IMR-90 (cell line): ENCODE results near the gene PCSK6. TPM values are rescaled to one million over a fixed set of nuclear protein-coding genes. Genes with fewer than 3 reads are reported as not detected.

ENCODE experiments used
- ATAC-seq: fragments of 200-7000 bp; cut with Tn5 transposase; 2 replicates; pipeline ENCODE4 v1.9.1; 2020; ENCODE audit warnings: low read depth, mild to moderate bottlenecking, moderate library complexity
- BruUV-seq: library from RNA; stranded (reverse); fragments of 400-500 nt; replicated peaks from 2 replicates; lab custom pipeline; 2021; lab: Mats Ljungman, UMichigan
- CTCF ChIA-PET: fragments of 300-600 bp; formaldehyde crosslinking; extraction: SDS; loops from one replicate; lab custom pipeline; 2021; ENCODE audit warnings: antibody characterized with exemption; lab: Yijun Ruan, JAX
- POLR2A ChIA-PET: fragments of 300-600 bp; sonication (Branson Sonifier 250); formaldehyde crosslinking; loops from one replicate; lab custom pipeline; 2022; ENCODE audit warnings: antibody characterized with exemption; ENCODE audit not compliant: unreplicated experiment; lab: Charles Lee
- DNase-seq: peaks from one replicate; pipeline ENCODE4 v3.0.0; 2013
- H2AFZ ChIP-seq: replicated peaks from 2 replicates; pipeline ENCODE3; 2013; ENCODE audit warnings: low read length, mild to moderate bottlenecking; ENCODE audit not compliant: poor library complexity
- H2AK5ac ChIP-seq: 2 replicates; pipeline ENCODE4 v1.6.1; 2013; ENCODE audit warnings: low read depth, low read length, inconsistent platforms
- H2AK9ac ChIP-seq: replicated peaks from 2 replicates; pipeline ENCODE3; 2013; ENCODE audit warnings: mild to moderate bottlenecking, low read depth, low read length, moderate library complexity; ENCODE audit not compliant: poor library complexity
- H2BK120ac ChIP-seq: 2 replicates; pipeline ENCODE4 v1.6.1; 2013; ENCODE audit warnings: low read depth, low read length, inconsistent platforms
- H2BK15ac ChIP-seq: 3 replicates; pipeline ENCODE4 v1.6.1; 2013; ENCODE audit warnings: low read depth, low read length, inconsistent platforms
- H2BK20ac ChIP-seq: 2 replicates; pipeline ENCODE4 v1.6.1; 2013; ENCODE audit warnings: low read depth, mild to moderate bottlenecking, inconsistent platforms, low read length, moderate library complexity
- H2BK5ac ChIP-seq: 2 replicates; pipeline ENCODE4 v1.6.1; 2013; ENCODE audit warnings: mild to moderate bottlenecking, low read depth, low read length, inconsistent platforms; ENCODE audit not compliant: poor library complexity, severe bottlenecking
- H3K14ac ChIP-seq: replicated peaks from 2 replicates; pipeline ENCODE4 v1.6.1; 2013; ENCODE audit warnings: low read depth, low read length, inconsistent platforms
- H3K18ac ChIP-seq: 2 replicates; pipeline ENCODE4 v1.6.1; 2013; ENCODE audit warnings: low read depth, low read length, control low read depth
- H3K23ac ChIP-seq: 2 replicates; pipeline ENCODE4 v1.6.1; 2013; ENCODE audit warnings: low read depth, low read length, inconsistent platforms
- H3K27ac ChIP-seq: 2 replicates; pipeline ENCODE4 v1.5.1; 2013; ENCODE audit warnings: mild to moderate bottlenecking, control low read depth, low read length; ENCODE audit not compliant: insufficient read depth
- H3K27me3 ChIP-seq: 2 replicates; pipeline ENCODE4 v1.6.1; 2013; ENCODE audit warnings: low read length; ENCODE audit not compliant: control insufficient read depth, insufficient read depth
- H3K36me3 ChIP-seq: 2 replicates; pipeline ENCODE4 v1.6.1; 2013; ENCODE audit warnings: low read length, mixed read lengths; ENCODE audit not compliant: control insufficient read depth, insufficient read depth
- H3K4ac ChIP-seq: 2 replicates; pipeline ENCODE4 v1.6.1; 2013; ENCODE audit warnings: low read depth, low read length, inconsistent platforms
- H3K4me1 ChIP-seq: 2 replicates; pipeline ENCODE4 v1.6.1; 2013; ENCODE audit warnings: low read length, mixed read lengths; ENCODE audit not compliant: control insufficient read depth, insufficient read depth
- H3K4me2 ChIP-seq: 2 replicates; pipeline ENCODE4 v1.6.1; 2013; ENCODE audit warnings: low read depth, mild to moderate bottlenecking, control low read depth, low read length, moderate library complexity
- H3K4me3 ChIP-seq: 2 replicates; pipeline ENCODE4 v1.5.1; 2013; ENCODE audit warnings: low read depth, mild to moderate bottlenecking, control low read depth, low read length, moderate library complexity; ENCODE audit not compliant: insufficient read depth
- H3K56ac ChIP-seq: 2 replicates; pipeline ENCODE4 v1.6.1; 2013; ENCODE audit warnings: low read length, inconsistent platforms; ENCODE audit not compliant: insufficient read depth; ENCODE audit errors: extremely low read depth
- H3K79me1 ChIP-seq, 2 experiments: 2 replicates each; pipeline ENCODE4 v1.6.1; 2013; ENCODE audit warnings: low read length in 2 of 2, inconsistent platforms in 1 of 2, low read depth in 1 of 2
- H3K9ac ChIP-seq: 2 replicates; pipeline ENCODE4 v1.6.1; 2013; ENCODE audit warnings: low read depth, low read length, control low read depth
- H3K9me1 ChIP-seq: 2 replicates; pipeline ENCODE4 v1.6.1; 2013; ENCODE audit warnings: low read length, inconsistent platforms; ENCODE audit not compliant: insufficient read depth
- H3K9me3 ChIP-seq: 2 replicates; pipeline ENCODE4 v1.6.1; 2013; ENCODE audit warnings: low read length; ENCODE audit not compliant: control insufficient read depth, insufficient read depth
- H4K20me1 ChIP-seq: 2 replicates; pipeline ENCODE4 v1.6.1; 2013; ENCODE audit warnings: low read length, inconsistent platforms; ENCODE audit not compliant: insufficient read depth
- H4K5ac ChIP-seq: 2 replicates; pipeline ENCODE4 v1.6.1; 2013; ENCODE audit warnings: mild to moderate bottlenecking, low read depth, low read length, control low read depth
- H4K8ac ChIP-seq, 2 experiments: 2 replicates each; pipeline ENCODE4 v1.6.1; 2013; ENCODE audit warnings: low read depth in 2 of 2, low read length in 2 of 2, control low read depth in 1 of 2, inconsistent platforms in 1 of 2
- H4K91ac ChIP-seq: 2 replicates; pipeline ENCODE4 v1.6.1; 2013; ENCODE audit warnings: low read depth, low read length, inconsistent platforms; ENCODE audit not compliant: insufficient read depth
- BHLHE40 ChIP-seq: fragments of 150-350 bp; IDR thresholded peaks from 2 replicates; pipeline ENCODE4 v1.6.1; 2016; ENCODE audit warnings: mild to moderate bottlenecking, low read depth, low read length
- CHD1 ChIP-seq: IDR thresholded peaks from 2 replicates; pipeline ENCODE4 v1.6.1; 2012; ENCODE audit warnings: low read depth, low read length, improper control_type of control experiment
- CTCF ChIP-seq: conservative IDR thresholded peaks from 2 replicates; pipeline ENCODE4 v1.5.1; 2012; ENCODE audit warnings: mild to moderate bottlenecking, low read depth, low read length, improper control_type of control experiment
- ELK1 ChIP-seq: fragments of 150-350 bp; IDR thresholded peaks from 2 replicates; pipeline ENCODE4 v1.6.1; 2016; ENCODE audit warnings: low read depth, mild to moderate bottlenecking, low read length, moderate library complexity, borderline replicate concordance
- FOS ChIP-seq: fragments of 150-350 bp; IDR thresholded peaks from 2 replicates; pipeline ENCODE4 v1.6.1; 2016; ENCODE audit warnings: low read depth, low read length
- MXI1 ChIP-seq: IDR thresholded peaks from 2 replicates; pipeline ENCODE4 v1.6.1; 2012; ENCODE audit warnings: low read depth, mild to moderate bottlenecking, low read length, moderate library complexity, borderline replicate concordance
- RAD21 ChIP-seq: IDR thresholded peaks from 2 replicates; pipeline ENCODE4 v1.6.1; 2012; ENCODE audit warnings: low read length, improper control_type of control experiment
- RCOR1 ChIP-seq: IDR thresholded peaks from 2 replicates; pipeline ENCODE4 v1.6.1; 2012; ENCODE audit warnings: mild to moderate bottlenecking, low read length, improper control_type of control experiment; ENCODE audit not compliant: insufficient replicate concordance
- WGBS, 2 experiments: methylation state at CpG; one replicate each; pipeline versions ENCODE4 v1.1.5 to v1.1.7; 2013; ENCODE audit warnings: missing lambda C conversion rate in 2 of 2; ENCODE audit not compliant: insufficient read length in 1 of 2; ENCODE audit errors: extremely low coverage in 2 of 2; 5-methylcytosine and 5-hydroxymethylcytosine counted together
- dilution Hi-C: fragments of 300-500 bp; cut with HindIII; formaldehyde crosslinking; loops from one replicate; pipeline ENCODE4 v1.14.3; 2018; ENCODE audit warnings: low sequenced_read_pairs; ENCODE audit not compliant: unreplicated experiment
- in situ Hi-C: fragments of 300-500 bp; cut with MboI; formaldehyde crosslinking; loops from 3 replicates; pipeline ENCODE4 v1.14.3; 2019; ENCODE audit warnings: low sequenced_read_pairs, inconsistent platforms, mixed read lengths
- intact Hi-C: fragments of 100-400 bp; cut with micrococcal nuclease; formaldehyde crosslinking; loops from 2 replicates; pipeline ENCODE4 v1.10.0; 2022
- polyA plus RNA-seq, 3 experiments: library from polyadenylated mRNA; depleted of rRNA; stranded (reverse); fragments of >200 nt; gene quantifications; 2 replicates each; pipeline ENCODE4 v1.2.3, GENCODE V29; 2012; ENCODE audit warnings: low replicate concordance in 1 of 3
- total RNA-seq: library from RNA; depleted of rRNA; stranded (reverse); fragments of >200 nt; gene quantifications from 2 replicates; pipeline ENCODE4 v1.2.3, GENCODE V29; 2012

PCSK6 gene
- total and polyA plus RNA-seq, 2 of the 4 experiments (the other 2 are of a cell fraction) = not detected

- Histone ChIP-seq H2AFZ (no peak overlapping the region), H3K56ac (no peak overlapping the region), H3K27ac (no peak overlapping the region), H3K79me1 (no peaks in the 10 kb centered on the region), H3K9ac (no peak overlapping the region), H3K4ac (no peak overlapping the region), H2BK20ac (no peak overlapping the region), H3K4me2 (no peak overlapping the region), H3K23ac (no peak overlapping the region), H3K4me1 (no peaks in the 10 kb centered on the region), H2AK9ac (peak overlapping the region; percentile 65), H3K27me3 (peaks cover 5% of the 10 kb centered on the region), H2BK5ac (no peak overlapping the region), H2AK5ac (no peak overlapping the region), H3K4me3 (no peak overlapping the region), H2BK120ac (no peak overlapping the region), H4K8ac (no peak overlapping the region), H4K20me1 (no peaks in the 10 kb centered on the region), H3K36me3 (no peaks in the 10 kb centered on the region), H4K91ac (no peak overlapping the region), H3K14ac (no peak overlapping the region), H2BK15ac (no peak overlapping the region), H3K9me1 (no peaks in the 10 kb centered on the region), H4K5ac (no peak overlapping the region), H3K9me3 (peaks cover 2% of the 10 kb centered on the region; the same call in 1 of the 2 replicates), H3K18ac (no peak overlapping the region)
- no TSS peak for BruUV-seq
- no CpG with 5 or more reads among the region's 1 CpG for WGBS, 2 experiments
- ChIA-PET POLR2A (interaction anchor here (0.6 kb wide), 1 partner anchor 45 kb away, joined by 5 read pairs; no protein-coding TSS in a partner anchor), CTCF (no interaction called here)
- DNase-seq (no peak), ATAC-seq (no peak)
- dilution Hi-C loops (no loop called here), intact Hi-C loops (no loop called here), in situ Hi-C loops (no loop called here)
- TF ChIP-seq MXI1 = no peak
- no peak for TF ChIP-seq FOS
- TF ChIP-seq BHLHE40 = no peak
- TF ChIP-seq RCOR1 = no peak
- no peak for TF ChIP-seq RAD21
- no peak for TF ChIP-seq CHD1
- no peak for TF ChIP-seq CTCF
- no peak for TF ChIP-seq ELK1
Measured at GRCh38 chr15:101338502-101339057, 150.9 kb downstream of the PCSK6 start.
